HepG2 (cell line): ENCODE data around the gene PLCB1. TPM values are rescaled to one million over a fixed set of nuclear protein-coding genes. Genes with fewer than 3 reads are reported as not detected.

Source experiments
- ATAC-seq: fragments of 200-7000 bp; cut with Tn5 transposase; 3 replicates; pipeline ENCODE4 v1.9.1; 2020; ENCODE audit warnings: mild to moderate bottlenecking, moderate library complexity
- BruUV-seq: library from RNA; stranded (reverse); fragments of 400-500 nt; replicated peaks from 2 replicates; lab custom pipeline; 2021; lab: Mats Ljungman, UMichigan
- CTCF ChIA-PET: fragments of 300-600 bp; formaldehyde crosslinking; extraction: SDS; loops from one replicate; lab custom pipeline; 2021; ENCODE audit warnings: low total read pairs, inconsistent platforms, low intra/inter-chr PET ratio; lab: Yijun Ruan, JAX
- POLR2A ChIA-PET: fragments of 350-600 bp; sonication (Branson Sonifier 250); formaldehyde crosslinking; loops from one replicate; lab custom pipeline; 2020; ENCODE audit warnings: antibody characterized with exemption, inconsistent platforms; lab: Yijun Ruan, JAX
- DNase-seq: peaks from one replicate; pipeline ENCODE4 v3.0.0-alpha.2; 2015; ENCODE audit warnings: low spot score
- FAIRE-seq: peaks from 3 replicates; lab custom pipeline; 2011; peaks lifted over from hg19 to GRCh38; lab: Jason Lieb, UNC
- H2AFZ ChIP-seq: one replicate; pipeline ENCODE4 v1.6.1; 2011; ENCODE audit warnings: low read length, inconsistent platforms
- H3K27ac ChIP-seq: fragments of 300-600 bp; 3 replicates; pipeline ENCODE4 v1.8.0; 2011; ENCODE audit warnings: mixed run types, mild to moderate bottlenecking, mixed read lengths, low read length, inconsistent platforms; ENCODE audit not compliant: insufficient read depth; ENCODE audit errors: extremely low read length
- H3K27me3 ChIP-seq, 2 experiments: fragments of 200-600 bp in 1 of 2; 2 replicates in 1 of 2; 3 replicates in 1 of 2; pipeline versions ENCODE4 v1.6.0 to v1.8.0; 2011; ENCODE audit warnings: low read length in 2 of 2, mild to moderate bottlenecking in 2 of 2, moderate library complexity in 2 of 2, inconsistent platforms in 1 of 2; ENCODE audit not compliant: insufficient read depth in 2 of 2, control insufficient read depth in 1 of 2
- H3K36me3 ChIP-seq, 2 experiments: fragments of 200-600 bp in 1 of 2; replicated peaks in 1 of 2; 2 replicates in 1 of 2; 3 replicates in 1 of 2; pipeline versions ENCODE4 v1.5.1 to v1.8.0; 2011; ENCODE audit warnings: low read length in 2 of 2, inconsistent platforms in 1 of 2; ENCODE audit not compliant: insufficient read depth in 2 of 2, control insufficient read depth in 1 of 2
- H3K4me1 ChIP-seq: 2 replicates; pipeline ENCODE4 v1.5.1; 2012; ENCODE audit warnings: low read length, inconsistent platforms; ENCODE audit not compliant: insufficient read depth
- H3K4me2 ChIP-seq: 2 replicates; pipeline ENCODE4 v1.6.0; 2011; ENCODE audit warnings: low read depth, low read length, inconsistent platforms
- H3K4me3 ChIP-seq, 3 experiments: fragments of 200-600 bp in 1 of 3; sonication (generic), shearing (Covaris generic) in 1 of 3; replicated peaks in 1 of 3; 2 replicates each; pipeline ENCODE4 v1.5.1; 2011 to 2016; ENCODE audit warnings: low read length in 3 of 3, inconsistent platforms in 2 of 3, low read depth in 2 of 3, mild to moderate bottlenecking in 2 of 3, control low read depth in 1 of 3, mixed read lengths in 1 of 3; ENCODE audit not compliant: insufficient read depth in 1 of 3
- H3K79me2 ChIP-seq: one replicate; pipeline ENCODE4 v1.6.1; 2011; ENCODE audit warnings: low read length, inconsistent platforms; ENCODE audit not compliant: insufficient read depth
- H3K9ac ChIP-seq: 2 replicates; pipeline ENCODE4 v1.6.0; 2011; ENCODE audit warnings: mild to moderate bottlenecking, low read depth, low read length, inconsistent platforms; ENCODE audit not compliant: insufficient read depth
- H3K9me3 ChIP-seq: 2 replicates; pipeline ENCODE4 v1.5.1; 2012; ENCODE audit warnings: mild to moderate bottlenecking, low read length
- H4K20me1 ChIP-seq: 2 replicates; pipeline ENCODE4 v1.6.0; 2011; ENCODE audit warnings: inconsistent platforms, mild to moderate bottlenecking, low read length, moderate library complexity; ENCODE audit not compliant: insufficient read depth
- CBX5 ChIP-seq: sonication (generic); formaldehyde crosslinking; IDR thresholded peaks from 2 replicates; pipeline ENCODE4 v1.4.0; 2020; ENCODE audit warnings: missing genetic modification reagents, borderline replicate concordance
- MAFF ChIP-seq: IDR thresholded peaks from 2 replicates; pipeline ENCODE4 v1.6.1; 2011; ENCODE audit warnings: low read depth, low read length, improper control_type of control experiment
- MAFK ChIP-seq, 2 experiments: IDR thresholded peaks in 1 of 2; conservative IDR thresholded peaks in 1 of 2; 2 replicates each; pipeline ENCODE4 v1.6.1; 2011; ENCODE audit warnings: improper control_type of control experiment in 2 of 2, low read length in 2 of 2
- MIER3 ChIP-seq: IDR thresholded peaks from 2 replicates; pipeline ENCODE4 v1.6.1; 2016; ENCODE audit warnings: missing compliant biosample characterization, borderline replicate concordance
- MTF1 ChIP-seq: sonication (generic); formaldehyde crosslinking; IDR thresholded peaks from 2 replicates; pipeline ENCODE4 v1.5.0; 2020; ENCODE audit warnings: missing genetic modification reagents
- MXI1 ChIP-seq: IDR thresholded peaks from 3 replicates; pipeline ENCODE4 v1.6.1; 2012; ENCODE audit warnings: low read depth, low read length, inconsistent platforms, borderline replicate concordance
- PAF1 ChIP-seq: IDR thresholded peaks from 2 replicates; pipeline ENCODE4 v1.6.1; 2016; ENCODE audit warnings: missing genetic modification reagents, missing compliant biosample characterization
- RAD51 ChIP-seq: fragments of 450-650 bp; IDR thresholded peaks from 2 replicates; pipeline ENCODE4 v1.6.1; 2016; ENCODE audit warnings: borderline replicate concordance
- RNF219 ChIP-seq: sonication (generic); formaldehyde crosslinking; IDR thresholded peaks from 2 replicates; pipeline ENCODE4 v1.5.0; 2020; ENCODE audit warnings: mild to moderate bottlenecking, missing genetic modification reagents
- TCF12 ChIP-seq, 2 experiments: fragments of 450-650 bp in 1 of 2; sonication (generic) in 1 of 2; formaldehyde crosslinking in 1 of 2; IDR thresholded peaks; 2 replicates each; pipeline versions ENCODE4 v1.6.1 to v1.8.0; 2017 to 2022; ENCODE audit warnings: antibody characterized with exemption in 1 of 2, mild to moderate bottlenecking in 1 of 2, missing genetic modification reagents in 1 of 2, moderate library complexity in 1 of 2
- THAP11 ChIP-seq: IDR thresholded peaks from 2 replicates; pipeline ENCODE4 v1.6.1; 2016; ENCODE audit warnings: missing biosample characterization, missing genetic modification reagents
- ZNF20 ChIP-seq: sonication (generic); formaldehyde crosslinking; IDR thresholded peaks from 2 replicates; pipeline ENCODE4 v1.4.0; 2020; ENCODE audit warnings: mild to moderate bottlenecking, moderate library complexity, missing genetic modification reagents
- ZNF367 ChIP-seq: sonication (generic); formaldehyde crosslinking; IDR thresholded peaks from 2 replicates; pipeline ENCODE4 v1.4.0; 2020; ENCODE audit warnings: missing genetic modification reagents, borderline replicate concordance
- ZNF570 ChIP-seq: sonication (generic); formaldehyde crosslinking; IDR thresholded peaks from 2 replicates; pipeline ENCODE4 v1.4.0; 2020; ENCODE audit warnings: mild to moderate bottlenecking, missing genetic modification reagents, borderline replicate concordance
- ZNF749 ChIP-seq: sonication (generic); formaldehyde crosslinking; IDR thresholded peaks from 2 replicates; pipeline ENCODE4 v1.8.0; 2022; ENCODE audit warnings: mild to moderate bottlenecking, missing genetic modification reagents, moderate library complexity, borderline replicate concordance
- ZNF792 ChIP-seq: IDR thresholded peaks from 2 replicates; pipeline ENCODE4 v1.6.1; 2016
- WGBS: methylation state at CpG from one replicate; pipeline ENCODE4 v1.1.6; 2017; ENCODE audit warnings: low lambda C conversion rate; 5-methylcytosine and 5-hydroxymethylcytosine counted together
- in situ Hi-C: cut with HindIII; loops from 2 replicates; pipeline ENCODE4 v1.10.0; 2017; ENCODE audit warnings: low pct_unique_long_range_greater_than_20kb; ENCODE audit not compliant: extremely low pct_ligation_motif_present
- intact Hi-C: fragments of 100-400 bp; cut with micrococcal nuclease; formaldehyde crosslinking; loops from one replicate; pipeline ENCODE4 v1.10.0; 2022; ENCODE audit not compliant: unreplicated experiment
- polyA plus RNA-seq, 8 experiments: library from polyadenylated mRNA; depleted of rRNA in 3 of 8; stranded (reverse) in 7 of 8; unstranded in 1 of 8; fragments of >200 nt; fragmentation: Illumina TruSeq in 4 of 8; extraction: Trizol in 4 of 8; gene quantifications; 2 replicates each; pipeline versions ENCODE4 v1.2.1 to v1.2.3, GENCODE V29; 2011 to 2016; ENCODE audit warnings: low read depth in 4 of 8, missing spikeins in 1 of 8, mixed read lengths in 1 of 8; ENCODE audit not compliant: insufficient read depth in 1 of 8
- total RNA-seq, 5 experiments: library from RNA; depleted of rRNA; stranded (reverse); fragments of >200 nt; fragmentation: Illumina TruSeq; extraction: Trizol; gene quantifications; 2 replicates each; pipeline ENCODE4 v1.2.3, GENCODE V29; 2016; ENCODE audit warnings: low read depth in 1 of 5

Gene PLCB1
- total and polyA plus RNA-seq, 2 of the 13 experiments (the other 11 are each of a cell fraction or from before 2014, with no cell fraction given), result 42.4 to 55.9 TPM

- Histone ChIP-seq H3K9ac (no peak overlapping the region), H3K79me2 (no peaks in the 10 kb centered on the region), H3K9me3 (no peaks in the 10 kb centered on the region), H3K4me3 (no peak overlapping the region), H3K27ac (no peak overlapping the region), H3K36me3 (no peaks in the 10 kb centered on the region), H3K4me2 (no peak overlapping the region), H4K20me1 (no peaks in the 10 kb centered on the region), H2AFZ (no peak overlapping the region), H3K27me3 (no peaks in the 10 kb centered on the region), H3K4me1 (no peaks in the 10 kb centered on the region)
- DNase-seq (no peak), ATAC-seq (no peak), FAIRE-seq (no peak)
- no TSS peak for BruUV-seq
- ChIA-PET POLR2A (no interaction called here), CTCF (no interaction called here)
- in situ Hi-C loops (no loop called here), intact Hi-C loops (no loop called here)
- WGBS, result 96% methylated on average over 2 of the region's 2 CpGs
- TF ChIP-seq ZNF367, result no peak
- TF ChIP-seq MAFK (conservative IDR thresholded peaks at IDR 0.05 in 1 of 2, IDR thresholded peaks at IDR 0.05 in 1 of 2; ENCODE audit: low read length in 2 of 2), result peak; percentile 70 to 71; a peak in 3 of 4 replicates
- no peak for TF ChIP-seq RAD51
- TF ChIP-seq THAP11, result no peak
- peak; percentile 47; the same call in 1 of the 2 replicates for TF ChIP-seq MAFF
Observed at GRCh38 chr20:8423482-8423881, 291.4 kb downstream of the PLCB1 start.

GRCh38 chr20:8424010-8424409 lies 291.9 kb downstream of the PLCB1 start:
- no peaks in the 10 kb centered on the region for H3K27me3 ChIP-seq
- intact Hi-C loops, result no loop called here
- H3K36me3 ChIP-seq, result no peaks in the 10 kb centered on the region
- DNase-seq (no peak), FAIRE-seq (no peak), ATAC-seq (no peak)
- in situ Hi-C loops, result no loop called here
- no peak overlapping the region for H3K27ac ChIP-seq
- H3K79me2 ChIP-seq, result no peaks in the 10 kb centered on the region
- H3K9me3 ChIP-seq, result no peaks in the 10 kb centered on the region
- POLR2A ChIA-PET, result no interaction called here
- no peak overlapping the region for H2AFZ ChIP-seq
- H3K9ac ChIP-seq, result no peak overlapping the region
- no peak overlapping the region for H3K4me2 ChIP-seq
- no peaks in the 10 kb centered on the region for H3K4me1 ChIP-seq
- CTCF ChIA-PET, result no interaction called here
- WGBS, result 99% methylated on average over 2 of the region's 2 CpGs
- H4K20me1 ChIP-seq, result no peaks in the 10 kb centered on the region
- H3K4me3 ChIP-seq, result no peak overlapping the region
- no TSS peak for BruUV-seq
- TF ChIP-seq PAF1, result no peak
- TF ChIP-seq MTF1 (CRISPR knock-in tag), result no peak
- TF ChIP-seq MIER3, result no peak
- no peak for TF ChIP-seq TCF12 (IDR thresholded peaks at IDR 0.05)
- TF ChIP-seq TCF12 (CRISPR knock-in tag; IDR thresholded peaks at IDR 0.05), result no peak
- TF ChIP-seq ZNF20 (CRISPR knock-in tag), result no peak
- TF ChIP-seq ZNF749 (CRISPR knock-in tag), result no peak
- no peak for TF ChIP-seq CBX5 (CRISPR knock-in tag)
- TF ChIP-seq ZNF792 (CRISPR knock-in tag), result no peak
- TF ChIP-seq RNF219, result no peak
- no peak for TF ChIP-seq MXI1
- TF ChIP-seq ZNF570 (CRISPR knock-in tag), result no peak
- TF ChIP-seq, all 625 proteins: peak for 0
